Islet precursor cell (in vitro differentiated cells): Measurements from ENCODE around the gene SBNO2.

Experiments used
- DNase-seq: peaks from one replicate; pipeline ENCODE4 v3.0.0-alpha.2; 2018

SBNO2 gene

GRCh38 chr19:1104311-1105007, 69.6 kb downstream of the SBNO2 start:
- peak; percentile 83 for DNase-seq

- DNase-seq: peak; percentile 99
Measured at GRCh38 chr19:1103708-1104310, 70.3 kb downstream of the SBNO2 start, which contains the start of gene GPX4. GPX4 (plus strand) TSS chr19:1103994; CDS start chr19:1104044, 50 bp downstream.

- no peak for DNase-seq
Measured at GRCh38 chr19:1103132-1103707, 70.8 kb downstream of the SBNO2 start.

- peak; percentile 94 for DNase-seq
Measured at GRCh38 chr19:1102407-1103131, 71.5 kb downstream of the SBNO2 start.

GRCh38 chr19:1101337-1101698, 72.8 kb downstream of the SBNO2 start:
- no peak for DNase-seq

- peak; percentile 71 for DNase-seq
Measured at GRCh38 chr19:1098177-1099051, 75.7 kb downstream of the SBNO2 start.

- DNase-seq: no peak
Measured at GRCh38 chr19:1097810-1098176, 76.3 kb downstream of the SBNO2 start.

GRCh38 chr19:1094978-1095701, 78.9 kb downstream of the SBNO2 start, which contains the start of gene POLR2E:
POLR2E (minus strand) TSS chr19:1095375; CDS start chr19:1095315, 60 bp downstream.
- peak; percentile 99 for DNase-seq

GRCh38 chr19:1094655-1094977, 79.5 kb downstream of the SBNO2 start:
- DNase-seq: no peak

GRCh38 chr19:1093811-1094553, 80.1 kb downstream of the SBNO2 start:
- DNase-seq: no peak

- no peak for DNase-seq
Measured at GRCh38 chr19:1093330-1093729, 80.7 kb downstream of the SBNO2 start.

- DNase-seq: no peak
Measured at GRCh38 chr19:1091544-1092175, 82.4 kb downstream of the SBNO2 start.

GRCh38 chr19:1090731-1091543, 83.1 kb downstream of the SBNO2 start:
- no peak for DNase-seq

- DNase-seq: no peak
Measured at GRCh38 chr19:1089891-1090290, 84.2 kb downstream of the SBNO2 start.

- DNase-seq: peak; percentile 51
Measured at GRCh38 chr19:1089126-1089771, 84.8 kb downstream of the SBNO2 start.

GRCh38 chr19:1088416-1089010, 85.6 kb downstream of the SBNO2 start:
- no peak for DNase-seq

GRCh38 chr19:1087813-1088415, 86.2 kb downstream of the SBNO2 start:
- DNase-seq: no peak

- DNase-seq: no peak
Measured at GRCh38 chr19:1086613-1087012, 87.5 kb downstream of the SBNO2 start.
